H1 (cell line): ENCODE measurements around the gene PSMD13. TPM values are rescaled to one million over a fixed set of nuclear protein-coding genes. Genes with fewer than 3 reads are reported as not detected.

Experiments used
- CTCF ChIA-PET: fragments of 300-600 bp; sonication (Branson Sonifier 250); formaldehyde crosslinking; loops from one replicate; lab custom pipeline; 2021; ENCODE audit not compliant: partially characterized antibody; lab: Charles Lee
- POLR2A ChIA-PET: fragments of 300-600 bp; sonication (Branson Sonifier 250); formaldehyde crosslinking; loops from one replicate; lab custom pipeline; 2021; ENCODE audit warnings: inconsistent platforms; ENCODE audit not compliant: partially characterized antibody; lab: Charles Lee
- DNase-seq, 2 experiments: peaks; one replicate each; pipeline versions ENCODE4 v3.0.0 to v3.0.0-alpha.2; 2010 to 2022; ENCODE audit warnings: low spot score in 2 of 2, low read depth in 1 of 2, mixed read lengths in 1 of 2
- FAIRE-seq: peaks from 2 replicates; lab custom pipeline; 2011; peaks lifted over from hg19 to GRCh38; lab: Jason Lieb, UNC
- H2AFZ ChIP-seq: 2 replicates; pipeline ENCODE4 v1.8.1; 2012; ENCODE audit warnings: low read length, inconsistent platforms
- H2AK5ac ChIP-seq: 2 replicates; pipeline ENCODE4 v1.6.1; 2013; ENCODE audit warnings: low read depth, low read length
- H2BK120ac ChIP-seq: replicated peaks from 2 replicates; pipeline ENCODE3; 2013; ENCODE audit warnings: low read depth, low read length, inconsistent platforms
- H2BK12ac ChIP-seq: 2 replicates; pipeline ENCODE4 v1.6.1; 2013; ENCODE audit warnings: low read depth, low read length
- H2BK15ac ChIP-seq: 2 replicates; pipeline ENCODE4 v1.6.1; 2013; ENCODE audit warnings: low read length
- H2BK20ac ChIP-seq: 2 replicates; pipeline ENCODE4 v1.6.1; 2013; ENCODE audit warnings: low read length
- H2BK5ac ChIP-seq: 2 replicates; pipeline ENCODE4 v1.6.1; 2013; ENCODE audit warnings: low read depth, low read length
- H3K14ac ChIP-seq: 2 replicates; pipeline ENCODE4 v1.6.1; 2013; ENCODE audit warnings: inconsistent platforms; ENCODE audit not compliant: insufficient read length
- H3K18ac ChIP-seq: 2 replicates; pipeline ENCODE4 v1.6.1; 2013; ENCODE audit warnings: low read length; ENCODE audit errors: extremely low read depth
- H3K23ac ChIP-seq: 2 replicates; pipeline ENCODE4 v1.6.1; 2013; ENCODE audit warnings: inconsistent platforms; ENCODE audit not compliant: insufficient read length
- H3K23me2 ChIP-seq: 2 replicates; pipeline ENCODE4 v1.6.1; 2013; ENCODE audit warnings: low read depth, low read length
- H3K27ac ChIP-seq: 2 replicates; pipeline ENCODE4 v1.6.1; 2011; ENCODE audit warnings: low read depth, low read length, inconsistent platforms
- H3K27me3 ChIP-seq, 4 experiments: replicated peaks in 1 of 4; 1 replicate in 1 of 4; 2 replicates in 3 of 4; pipeline versions ENCODE4 v1.6.1 to v1.8.1; 2011 to 2013; ENCODE audit warnings: low read length in 3 of 4, mild to moderate bottlenecking in 3 of 4, inconsistent platforms in 2 of 4, mixed read lengths in 2 of 4, moderate library complexity in 1 of 4; ENCODE audit not compliant: control insufficient read depth in 3 of 4, insufficient read depth in 3 of 4; ENCODE audit errors: extremely low read depth in 1 of 4
- H3K36me3 ChIP-seq, 4 experiments: 2 replicates each; pipeline versions ENCODE4 v1.6.1 to v1.8.1; 2011 to 2013; ENCODE audit warnings: mild to moderate bottlenecking in 4 of 4, low read length in 3 of 4, moderate library complexity in 2 of 4, control low read depth in 1 of 4, inconsistent platforms in 1 of 4; ENCODE audit not compliant: insufficient read depth in 4 of 4, control insufficient read depth in 2 of 4
- H3K4ac ChIP-seq: replicated peaks from 2 replicates; pipeline ENCODE3; 2013; ENCODE audit warnings: low read length, low read depth, mixed read lengths, inconsistent platforms; ENCODE audit not compliant: insufficient read length
- H3K4me1 ChIP-seq, 4 experiments: replicated peaks in 1 of 4; 1 replicate in 1 of 4; 2 replicates in 3 of 4; pipeline versions ENCODE4 v1.6.1 to v1.8.1; 2011 to 2013; ENCODE audit warnings: low read length in 3 of 4, inconsistent platforms in 2 of 4, mixed read lengths in 1 of 4; ENCODE audit not compliant: insufficient read depth in 4 of 4, control insufficient read depth in 3 of 4
- H3K4me2 ChIP-seq, 2 experiments: 2 replicates each; pipeline versions ENCODE4 v1.6.1 to v1.8.1; 2011 to 2013; ENCODE audit warnings: low read depth in 2 of 2, low read length in 2 of 2, control low read depth in 1 of 2, inconsistent platforms in 1 of 2, mild to moderate bottlenecking in 1 of 2; ENCODE audit not compliant: insufficient read depth in 1 of 2
- H3K4me3 ChIP-seq, 4 experiments: fragments of 200-600, 300-600 bp in 1 of 4; sonication (generic), shearing (Covaris generic), sonication (Bioruptor Twin) in 1 of 4; 2 replicates each; pipeline versions ENCODE4 v1.5.1 to v1.8.1; 2011 to 2016; ENCODE audit warnings: low read length in 4 of 4, low read depth in 3 of 4, control low read depth in 2 of 4, inconsistent platforms in 2 of 4, mild to moderate bottlenecking in 2 of 4, mixed read lengths in 1 of 4, moderate library complexity in 1 of 4; ENCODE audit not compliant: insufficient read depth in 2 of 4; ENCODE audit errors: extremely low read depth in 1 of 4
- H3K56ac ChIP-seq: replicated peaks from 2 replicates; pipeline ENCODE3; 2013; ENCODE audit warnings: low read depth, mild to moderate bottlenecking, mixed read lengths, low read length, inconsistent platforms; ENCODE audit not compliant: insufficient read length
- H3K79me1 ChIP-seq: 2 replicates; pipeline ENCODE4 v1.6.1; 2013; ENCODE audit warnings: low read depth, low read length, control low read depth
- H3K79me2 ChIP-seq, 2 experiments: 2 replicates each; pipeline versions ENCODE4 v1.6.1 to v1.8.1; 2012 to 2013; ENCODE audit warnings: low read length in 2 of 2, mild to moderate bottlenecking in 2 of 2, inconsistent platforms in 1 of 2; ENCODE audit not compliant: insufficient read depth in 2 of 2, control insufficient read depth in 1 of 2
- H3K9ac ChIP-seq, 4 experiments: replicated peaks in 1 of 4; 1 replicate in 1 of 4; 2 replicates in 3 of 4; pipeline versions ENCODE4 v1.6.1 to v1.8.1; 2011 to 2013; ENCODE audit warnings: low read depth in 3 of 4, low read length in 3 of 4, control low read depth in 2 of 4, mild to moderate bottlenecking in 2 of 4, moderate library complexity in 2 of 4, inconsistent platforms in 1 of 4; ENCODE audit errors: extremely low read depth in 1 of 4
- H3K9me3 ChIP-seq, 2 experiments: 2 replicates each; pipeline versions ENCODE4 v1.6.1 to v1.8.1; 2012 to 2013; ENCODE audit warnings: mild to moderate bottlenecking in 2 of 2, moderate library complexity in 2 of 2, control low read depth in 1 of 2, inconsistent platforms in 1 of 2, low read depth in 1 of 2, low read length in 1 of 2, mixed read lengths in 1 of 2; ENCODE audit not compliant: insufficient read depth in 2 of 2
- H4K20me1 ChIP-seq, 2 experiments: replicated peaks in 1 of 2; 2 replicates each; pipeline versions ENCODE3 to v1.8.1; 2011 to 2013; ENCODE audit warnings: inconsistent platforms in 2 of 2, low read length in 2 of 2, mild to moderate bottlenecking in 1 of 2; ENCODE audit not compliant: insufficient read depth in 2 of 2, control insufficient read depth in 1 of 2
- H4K5ac ChIP-seq: 2 replicates; pipeline ENCODE4 v1.6.1; 2013; ENCODE audit warnings: low read length, low read depth, mixed read lengths, inconsistent platforms; ENCODE audit not compliant: insufficient read length
- H4K8ac ChIP-seq: 2 replicates; pipeline ENCODE4 v1.8.0; 2013; ENCODE audit warnings: mild to moderate bottlenecking, moderate library complexity, low read length, inconsistent platforms; ENCODE audit not compliant: insufficient read depth; ENCODE audit errors: extremely low read depth
- H4K91ac ChIP-seq: replicated peaks from 2 replicates; pipeline ENCODE3; 2013; ENCODE audit warnings: low read length, mixed read lengths, inconsistent platforms; ENCODE audit not compliant: insufficient read length
- GTF2F1 ChIP-seq: IDR thresholded peaks from 2 replicates; pipeline ENCODE4 v1.6.1; 2012; ENCODE audit warnings: low read depth, low read length, improper control_type of control experiment, borderline replicate concordance
- HDAC2 ChIP-seq, 2 experiments: fragments of 300-600 bp in 1 of 2; sonication (generic) in 1 of 2; IDR thresholded peaks; 2 replicates each; pipeline ENCODE4 v1.6.1; 2011 to 2012; ENCODE audit warnings: low read depth in 2 of 2, low read length in 2 of 2, mild to moderate bottlenecking in 2 of 2, moderate library complexity in 2 of 2, borderline replicate concordance in 1 of 2, inconsistent platforms in 1 of 2
- WGBS, 2 experiments: shearing (Covaris generic) in 1 of 2; methylation state at CpG; one replicate each; pipeline versions ENCODE4 v1.1.6 to v1.1.7; 2013 to 2015; ENCODE audit warnings: low lambda C conversion rate in 2 of 2, mixed read lengths in 2 of 2, inconsistent platforms in 1 of 2, low coverage in 1 of 2, missing lambda C conversion rate in 1 of 2; ENCODE audit not compliant: insufficient replicate concordance in 2 of 2, insufficient coverage in 1 of 2, insufficient read length in 1 of 2; ENCODE audit errors: extremely low coverage in 1 of 2, missing lambda C conversion rate in 1 of 2; 5-methylcytosine and 5-hydroxymethylcytosine counted together
- polyA plus RNA-seq, 7 experiments: library from polyadenylated mRNA; depleted of rRNA in 3 of 7; stranded (reverse) in 5 of 7; unstranded in 2 of 7; fragments of >200 nt in 5 of 7; fragments of 200-250 nt in 2 of 7; gene quantifications; 1 replicate in 5 of 7; 2 replicates in 1 of 7; 4 replicates in 1 of 7; pipeline versions ENCODE4 v1.2.1 to v1.2.3, GENCODE V29; 2011 to 2013; ENCODE audit warnings: missing spikeins in 2 of 7, mixed read lengths in 2 of 7
- total RNA-seq: library from RNA; stranded (reverse); fragmentation: NEBNext Ultra II Directional; extraction: Animal tissue kit (Norgen Biotek cat#: 25700); gene quantifications from 2 replicates; pipeline ENCODE4 v1.2.1, GENCODE V29; 2021

The PSMD13 gene
- total and polyA plus RNA-seq, 2 of the 8 experiments (the other 6 are each of a cell fraction or from before 2014, with no cell fraction given) = 121 to 141 TPM

DNA sequence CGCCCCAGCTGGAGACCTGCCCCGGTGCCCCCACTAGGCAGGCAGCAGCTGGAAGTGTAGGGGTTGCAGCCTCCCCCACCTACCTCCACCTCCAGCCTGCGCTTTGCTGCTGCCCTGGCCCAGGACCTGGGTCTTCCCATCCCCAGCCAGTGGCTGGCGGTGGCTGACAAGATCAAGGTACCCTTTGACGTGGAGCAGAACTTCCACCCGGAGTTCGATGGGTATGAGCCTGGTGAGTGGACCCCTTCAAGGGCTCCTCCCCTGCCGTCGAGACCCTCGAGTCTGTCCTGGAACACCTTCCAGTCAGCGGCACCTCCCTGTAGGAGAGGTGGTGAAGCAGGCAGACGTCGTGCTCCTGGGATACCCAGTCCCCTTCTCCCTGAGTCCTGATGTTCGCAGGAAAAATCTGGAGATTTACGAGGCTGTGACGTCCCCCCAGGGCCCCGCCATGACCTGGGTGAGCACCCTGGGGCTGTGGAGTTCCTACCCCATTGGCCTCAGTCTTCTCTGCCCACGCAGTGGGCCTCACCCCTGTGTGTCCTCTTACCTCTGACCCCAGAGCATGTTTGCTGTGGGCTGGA, 56.6 kb downstream of the PSMD13 start:
- Histone ChIP-seq H3K4me2 (no peak overlapping the region), H3K4ac (no peak overlapping the region), H3K23ac (no peak overlapping the region), H2AK5ac (no peak overlapping the region), H3K56ac (no peak overlapping the region), H3K27me3 (peaks cover under 1 to 2% (median 2%) of the 10 kb centered on the region in 4 experiments; a peak in 6 of 7 replicates), H4K8ac (no peak overlapping the region), H3K27ac (no peak overlapping the region), H3K79me2 (no peaks in the 10 kb centered on the region), H3K4me1 (peaks cover 0 to 35% (median 24%) of the 10 kb centered on the region in 4 experiments; a peak in 6 of 7 replicates), H2BK20ac (no peak overlapping the region), H3K9ac (no peak overlapping the region), H3K18ac (no peak overlapping the region), H4K20me1 (no peaks in the 10 kb centered on the region), H3K79me1 (0 out of 2 replicates have a peak, but pooled peaks cover 4% of the 10 kb centered on the region), H3K23me2 (peaks cover 2% of the 10 kb centered on the region; the same call in 1 of the 2 replicates), H2BK12ac (no peak overlapping the region), H3K36me3 (peaks cover 3 to 30% (median 15%) of the 10 kb centered on the region in 4 experiments; a peak in 6 of 8 replicates), H3K4me3 (no peak overlapping the region), H2AFZ (no peak overlapping the region), H2BK15ac (0 out of 2 replicates have a peak overlapping the region, but pooled peaks have one; percentile 46), H4K5ac (no peak overlapping the region), H2BK120ac (no peak overlapping the region), H2BK5ac (0 out of 2 replicates have a peak overlapping the region, but pooled peaks have one; percentile 24), H3K14ac (no peak overlapping the region), H3K9me3 (no peaks in the 10 kb centered on the region), H4K91ac (no peak overlapping the region)
- DNase-seq (no peak), FAIRE-seq (no peak)
- ChIA-PET POLR2A (interaction anchor here (0.9 to 3.0 kb wide), 3 partner anchors 8 to 25 kb away, joined by 3 to 17 read pairs (median 9); no protein-coding TSS in a partner anchor), CTCF (interaction anchor here (0.8 to 3.4 kb wide), 4 partner anchors 8 to 43 kb away, joined by 3 to 29 read pairs (median 7); partner anchors contain the start of gene IFITM2)
- WGBS, 2 experiments = 86% methylated on average over 16 of the region's 18 CpGs; no CpG with 5 or more reads in 1 of the 2 experiments
- no peak for TF ChIP-seq HDAC2 (IDR thresholded peaks at IDR 0.05; ENCODE audit: borderline replicate concordance in 1 of 2, low read depth in 2 of 2, low read length in 2 of 2)
- no peak for TF ChIP-seq GTF2F1
